BLaER1 treated with 17β-estradiol and CSF1 and Interleukin-3, amounts not matched to agents 10 nM and 100 nM (cell line): Measurements from ENCODE around the gene THUMPD2.

ENCODE experiments used
- H3K27ac ChIP-seq, 11 experiments: shearing (Covaris generic); formaldehyde crosslinking; 2 replicates each; pipeline ENCODE4 v1.8.1; 2022
- H3K27me3 ChIP-seq, 11 experiments: shearing (Covaris generic); formaldehyde crosslinking; 2 replicates each; pipeline ENCODE4 v1.8.1; 2022
- H3K36me3 ChIP-seq, 11 experiments: shearing (Covaris generic); formaldehyde crosslinking; 2 replicates each; pipeline ENCODE4 v1.8.1; 2022
- H3K4me1 ChIP-seq, 10 experiments: shearing (Covaris generic); formaldehyde crosslinking; 2 replicates each; pipeline ENCODE4 v1.8.1; 2022
- H3K4me2 ChIP-seq, 11 experiments: shearing (Covaris generic); formaldehyde crosslinking; 2 replicates each; pipeline ENCODE4 v1.8.1; 2022
- H3K4me3 ChIP-seq, 10 experiments: shearing (Covaris generic); formaldehyde crosslinking; 2 replicates each; pipeline ENCODE4 v1.8.1; 2022
- H3K9ac ChIP-seq, 11 experiments: shearing (Covaris generic); formaldehyde crosslinking; 2 replicates each; pipeline ENCODE4 v1.8.1; 2022
- H3K9me3 ChIP-seq, 11 experiments: shearing (Covaris generic); formaldehyde crosslinking; replicated peaks in 1 of 11; 2 replicates each; pipeline ENCODE4 v1.8.1; 2022
- H4K20me1 ChIP-seq, 11 experiments: shearing (Covaris generic); formaldehyde crosslinking; 2 replicates each; pipeline ENCODE4 v1.8.1; 2022
- Cebpa-rat ChIP-seq, 11 experiments: shearing (Covaris generic); IDR thresholded peaks; 2 replicates each; pipeline ENCODE4 v1.8.1; 2022

Gene THUMPD2

GRCh38 chr2:39787950-39788349, 8.9 kb upstream of the THUMPD2 start:
- no peak overlapping the region for H3K27ac ChIP-seq

GRCh38 chr2:39786761-39787522, 7.9 kb upstream of the THUMPD2 start:
- Histone ChIP-seq H3K4me1 (peaks cover 0 to 25% (median 3%) of the 10 kb centered on the region in 10 experiments; a peak in 12 of 20 replicates), H3K36me3 (no peaks in the 10 kb centered on the region), H3K4me2 (peak overlapping the region in 4 of 11 experiments; percentile 2 to 24 (median 11); a peak in 4 of 22 replicates), H3K4me3 (no peak overlapping the region), H3K27ac (no peak overlapping the region), H4K20me1 (no peaks in the 10 kb centered on the region), H3K27me3 (no peaks in the 10 kb centered on the region), H3K9me3 (peaks cover 25 to 29% (median 28%) of the 10 kb centered on the region in 11 experiments), H3K9ac (no peak overlapping the region)
- no peak for TF ChIP-seq Cebpa-rat (IDR thresholded peaks at IDR 0.05)

More at GRCh38 chr2:39787950-39788349, 8.9 kb upstream of the THUMPD2 start:
- Histone ChIP-seq H4K20me1 (no peaks in the 10 kb centered on the region), H3K4me3 (no peak overlapping the region), H3K9ac (no peak overlapping the region), H3K4me1 (peaks cover 0 to 15% (median 0%) of the 10 kb centered on the region in 10 experiments; a peak in 7 of 20 replicates), H3K4me2 (no peak overlapping the region), H3K27me3 (no peaks in the 10 kb centered on the region), H3K9me3 (peaks cover 25 to 35% (median 31%) of the 10 kb centered on the region in 11 experiments), H3K36me3 (no peaks in the 10 kb centered on the region)
- no peak for TF ChIP-seq Cebpa-rat (IDR thresholded peaks at IDR 0.05)

GRCh38 chr2:39782591-39782990, 3.5 kb upstream of the THUMPD2 start:
- H3K27me3 ChIP-seq = no peaks in the 10 kb centered on the region
- peaks cover 30 to 59% (median 34%) of the 10 kb centered on the region in 10 experiments for H3K4me1 ChIP-seq
- peaks cover 0 to 3% (median 0%) of the 10 kb centered on the region in 11 experiments; a peak in 2 of 22 replicates for H3K36me3 ChIP-seq
- H3K4me2 ChIP-seq = peak overlapping the region in 2 of 11 experiments; percentile 41 to 89; a peak in 3 of 22 replicates
- no peaks in the 10 kb centered on the region for H3K9me3 ChIP-seq
- H3K4me3 ChIP-seq = no peak overlapping the region
- no peak overlapping the region for H3K27ac ChIP-seq
- no peaks in the 10 kb centered on the region for H4K20me1 ChIP-seq
- no peak for TF ChIP-seq Cebpa-rat (IDR thresholded peaks at IDR 0.05)
- no peak overlapping the region for H3K9ac ChIP-seq

- no peaks in the 10 kb centered on the region for H3K27me3 ChIP-seq
- no peak overlapping the region; a peak in 1 of 20 replicates for H3K4me3 ChIP-seq
- H3K27ac ChIP-seq = no peak overlapping the region
- H3K4me1 ChIP-seq = peaks cover 28 to 63% (median 42%) of the 10 kb centered on the region in 10 experiments
- peak overlapping the region; percentile 15 to 96 (median 85); a peak in 17 of 22 replicates for H3K4me2 ChIP-seq
- TF ChIP-seq Cebpa-rat (IDR thresholded peaks at IDR 0.05) = no peak; a peak in 1 of 22 replicates
- H3K36me3 ChIP-seq = peaks cover 0 to 12% (median 2%) of the 10 kb centered on the region in 11 experiments; a peak in 12 of 22 replicates
- H4K20me1 ChIP-seq = no peaks in the 10 kb centered on the region
- peaks cover 0 to 2% (median 0%) of the 10 kb centered on the region in 11 experiments; a peak in 8 of 22 replicates for H3K9me3 ChIP-seq
- no peak overlapping the region for H3K9ac ChIP-seq
Observed at GRCh38 chr2:39781697-39782096, 2.6 kb upstream of the THUMPD2 start.

GRCh38 chr2:39780825-39781600, 2.0 kb upstream of the THUMPD2 start:
- peak overlapping the region in 9 of 11 experiments; percentile 6 to 53 (median 29); a peak in 10 of 22 replicates for H3K27ac ChIP-seq
- peaks cover 25 to 65% (median 45%) of the 10 kb centered on the region in 10 experiments for H3K4me1 ChIP-seq
- peaks cover 0 to 8% (median 6%) of the 10 kb centered on the region in 11 experiments; a peak in 10 of 22 replicates for H3K9me3 ChIP-seq
- peaks cover 0 to 19% (median 8%) of the 10 kb centered on the region in 11 experiments; a peak in 17 of 22 replicates for H3K36me3 ChIP-seq
- H3K4me2 ChIP-seq = peak overlapping the region; percentile 59 to 96 (median 86)
- H4K20me1 ChIP-seq = no peaks in the 10 kb centered on the region; a peak in 1 of 22 replicates
- peak overlapping the region in 7 of 11 experiments; percentile 7 to 35 (median 10); a peak in 8 of 22 replicates for H3K9ac ChIP-seq
- H3K27me3 ChIP-seq = no peaks in the 10 kb centered on the region
- peak overlapping the region in 6 of 10 experiments; percentile 12 to 45 (median 26); a peak in 8 of 20 replicates for H3K4me3 ChIP-seq
- no peak for TF ChIP-seq Cebpa-rat (IDR thresholded peaks at IDR 0.05)

- 0 out of 22 replicates have a peak overlapping the region, but pooled peaks of 1 of the 11 experiments have one; percentile 6 for H3K9ac ChIP-seq
- no peaks in the 10 kb centered on the region for H3K27me3 ChIP-seq
- H3K27ac ChIP-seq = peak overlapping the region in 7 of 11 experiments; percentile 6 to 96 (median 37); a peak in 8 of 22 replicates
- peaks cover 0 to 12% (median 6%) of the 10 kb centered on the region in 11 experiments; a peak in 10 of 22 replicates for H3K9me3 ChIP-seq
- H3K4me3 ChIP-seq = no peak overlapping the region
- H3K4me1 ChIP-seq = peaks cover 25 to 68% (median 49%) of the 10 kb centered on the region in 10 experiments
- H3K4me2 ChIP-seq = peak overlapping the region; percentile 59 to 96 (median 90)
- peaks cover 0 to 30% (median 19%) of the 10 kb centered on the region in 11 experiments; a peak in 18 of 22 replicates for H3K36me3 ChIP-seq
- H4K20me1 ChIP-seq = peaks cover 0 to 9% (median 2%) of the 10 kb centered on the region in 11 experiments; a peak in 9 of 22 replicates
- TF ChIP-seq Cebpa-rat (IDR thresholded peaks at IDR 0.05) = no peak
Observed at GRCh38 chr2:39779927-39780326, 869 bp upstream of the THUMPD2 start.

- Histone ChIP-seq H3K4me3 (peak overlapping the region; percentile 75 to 99 (median 89)), H3K4me2 (peak overlapping the region; percentile 58 to 96 (median 90)), H3K36me3 (peaks cover 0 to 35% (median 22%) of the 10 kb centered on the region in 11 experiments; a peak in 18 of 22 replicates), H3K4me1 (peaks cover 25 to 69% (median 50%) of the 10 kb centered on the region in 10 experiments), H3K9me3 (peaks cover 0 to 12% (median 6%) of the 10 kb centered on the region in 11 experiments; a peak in 10 of 22 replicates), H4K20me1 (peaks cover 0 to 14% (median 5%) of the 10 kb centered on the region in 11 experiments; a peak in 13 of 22 replicates), H3K9ac (peak overlapping the region in 9 of 11 experiments; percentile 91 to 99 (median 98); a peak in 19 of 22 replicates), H3K27me3 (no peaks in the 10 kb centered on the region), H3K27ac (peak overlapping the region in 10 of 11 experiments; percentile 53 to 99 (median 98); a peak in 20 of 22 replicates)
- TF ChIP-seq Cebpa-rat (IDR thresholded peaks at IDR 0.05) = no peak
Observed at GRCh38 chr2:39779341-39779851, 338 bp upstream of the THUMPD2 start.

- Histone ChIP-seq H3K4me1 (peaks cover 27 to 72% (median 53%) of the 10 kb centered on the region in 10 experiments), H3K9me3 (peaks cover 0 to 12% (median 6%) of the 10 kb centered on the region in 11 experiments; a peak in 10 of 22 replicates), H4K20me1 (peaks cover 0 to 23% (median 10%) of the 10 kb centered on the region in 11 experiments; a peak in 16 of 22 replicates), H3K27ac (peak overlapping the region; percentile 91 to 99 (median 98)), H3K36me3 (peaks cover 0 to 43% (median 31%) of the 10 kb centered on the region in 11 experiments; a peak in 19 of 22 replicates), H3K27me3 (no peaks in the 10 kb centered on the region), H3K4me3 (peak overlapping the region; percentile 75 to 99 (median 89)), H3K9ac (peak overlapping the region; percentile 91 to 99 (median 98)), H3K4me2 (peak overlapping the region; percentile 84 to 96 (median 91))
- no peak for TF ChIP-seq Cebpa-rat (IDR thresholded peaks at IDR 0.05)
Observed at GRCh38 chr2:39778233-39778632, 825 bp downstream of the THUMPD2 start.
